ENCODE measurements around the gene CLN6.

- TF ChIP-seq POLR2A (IDR thresholded peaks at IDR 0.05; ENCODE audit: low read length) (no peak), GATA1 (IDR thresholded peaks at IDR 0.05; ENCODE audit: low read depth, low read length) (no peak)
These were observed 35.6 kb upstream of the CLN6 start for GRCh38 chr15:68265081-68265480.

Data from erythroblast (primary cell).